ENCODE results near the gene KCNK10. TPM values are rescaled to one million over a fixed set of nuclear protein-coding genes. Genes with fewer than 3 reads are reported as not detected.

Gene KCNK10
- total RNA-seq, 2 experiments from 2014 or later = 0.68 to 0.73 TPM

GRCh38 chr14:88218119-88218915, 104.8 kb downstream of the KCNK10 start:
- DNase-seq (ENCODE audit: low spot score) = no peak
- no peaks in the 10 kb centered on the region for H3K4me1 ChIP-seq (ENCODE audit: insufficient read depth, low read length, poor library complexity, severe bottlenecking)
- no peak overlapping the region for H3K27ac ChIP-seq (ENCODE audit: low read depth, low read length, poor library complexity, severe bottlenecking)
- H3K9me3 ChIP-seq (ENCODE audit: low read length) = no peaks in the 10 kb centered on the region
- no peaks in the 10 kb centered on the region for H3K79me2 ChIP-seq (ENCODE audit: insufficient read depth, low read depth, low read length)
- intact Hi-C loops (cut with micrococcal nuclease; ENCODE audit: unreplicated experiment) = no loop called here
- ChIA-PET POLR2A (no interaction called here), CTCF (ENCODE audit: unreplicated experiment) (no interaction called here)
- no peak overlapping the region for H2AFZ ChIP-seq (ENCODE audit: low read length)
- H4K20me1 ChIP-seq (ENCODE audit: insufficient read depth, low read length) = no peaks in the 10 kb centered on the region
- TF ChIP-seq CTCF (conservative IDR thresholded peaks at IDR 0.05; ENCODE audit: low read length) = no peak
- no peak for TF ChIP-seq EZH2phosphoT487 (IDR thresholded peaks at IDR 0.05; ENCODE audit: borderline replicate concordance, low read depth, low read length)
- no peak overlapping the region for H3K4me2 ChIP-seq (ENCODE audit: low read length)
- no peaks in the 10 kb centered on the region for H3K36me3 ChIP-seq (ENCODE audit: insufficient read depth, low read length)
- H3K9me2 ChIP-seq (ENCODE audit: insufficient read depth, low read length) = no peaks in the 10 kb centered on the region
- BruUV-seq (replicated peaks) = no TSS peak
- no peak overlapping the region for H3K4me3 ChIP-seq (ENCODE audit: low read depth, low read length, poor library complexity, severe bottlenecking)

- Histone ChIP-seq H3K4me1 (ENCODE audit: insufficient read depth, low read length, poor library complexity, severe bottlenecking) (no peaks in the 10 kb centered on the region), H4K20me1 (ENCODE audit: insufficient read depth, low read length) (no peaks in the 10 kb centered on the region), H3K27ac (ENCODE audit: low read depth, low read length, poor library complexity, severe bottlenecking) (no peak overlapping the region), H3K4me2 (ENCODE audit: low read length) (no peak overlapping the region), H3K9me2 (ENCODE audit: insufficient read depth, low read length) (no peaks in the 10 kb centered on the region), H3K9me3 (ENCODE audit: low read length) (no peaks in the 10 kb centered on the region), H3K79me2 (ENCODE audit: insufficient read depth, low read depth, low read length) (no peaks in the 10 kb centered on the region), H3K36me3 (ENCODE audit: insufficient read depth, low read length) (no peaks in the 10 kb centered on the region), H3K4me3 (ENCODE audit: low read depth, low read length, poor library complexity, severe bottlenecking) (no peak overlapping the region), H2AFZ (ENCODE audit: low read length) (no peak overlapping the region)
- intact Hi-C loops (cut with micrococcal nuclease; ENCODE audit: unreplicated experiment) = no loop called here
- ChIA-PET CTCF (ENCODE audit: unreplicated experiment) (interaction anchor here (0.9 kb wide), 1 partner anchor 14 kb away, joined by 3 read pairs; no protein-coding TSS in a partner anchor), POLR2A (no interaction called here)
- BruUV-seq (replicated peaks) = no TSS peak
- DNase-seq (ENCODE audit: low spot score) = no peak
- TF ChIP-seq CTCF (conservative IDR thresholded peaks at IDR 0.05; ENCODE audit: low read length) = no peak
- no peak for TF ChIP-seq EZH2phosphoT487 (IDR thresholded peaks at IDR 0.05; ENCODE audit: borderline replicate concordance, low read depth, low read length)
Measured at GRCh38 chr14:88212691-88213090, 110.4 kb downstream of the KCNK10 start.

GRCh38 chr14:88210426-88210825, 112.6 kb downstream of the KCNK10 start:
- CTCF ChIA-PET (ENCODE audit: unreplicated experiment) = no interaction called here
- intact Hi-C loops (cut with micrococcal nuclease; ENCODE audit: unreplicated experiment) = no loop called here
- no peak overlapping the region for H3K4me3 ChIP-seq (ENCODE audit: low read depth, low read length, poor library complexity, severe bottlenecking)
- POLR2A ChIA-PET = interaction anchor here (0.6 kb wide), 2 partner anchors 261 to 437 kb away, joined by 3 to 6 read pairs; no protein-coding TSS in a partner anchor
- no peaks in the 10 kb centered on the region for H3K36me3 ChIP-seq (ENCODE audit: insufficient read depth, low read length)
- no peak for DNase-seq (ENCODE audit: low spot score)
- H3K4me1 ChIP-seq (ENCODE audit: insufficient read depth, low read length, poor library complexity, severe bottlenecking) = no peaks in the 10 kb centered on the region
- no peak overlapping the region for H3K4me2 ChIP-seq (ENCODE audit: low read length)
- H3K27ac ChIP-seq (ENCODE audit: low read depth, low read length, poor library complexity, severe bottlenecking) = no peak overlapping the region
- TF ChIP-seq EZH2phosphoT487 (IDR thresholded peaks at IDR 0.05; ENCODE audit: borderline replicate concordance, low read depth, low read length) (no peak), CTCF (conservative IDR thresholded peaks at IDR 0.05; ENCODE audit: low read length) (no peak)
- no TSS peak for BruUV-seq (replicated peaks)
- no peaks in the 10 kb centered on the region for H3K9me3 ChIP-seq (ENCODE audit: low read length)
- H2AFZ ChIP-seq (ENCODE audit: low read length) = no peak overlapping the region
- no peaks in the 10 kb centered on the region for H3K79me2 ChIP-seq (ENCODE audit: insufficient read depth, low read depth, low read length)
- no peaks in the 10 kb centered on the region for H4K20me1 ChIP-seq (ENCODE audit: insufficient read depth, low read length)
- no peaks in the 10 kb centered on the region for H3K9me2 ChIP-seq (ENCODE audit: insufficient read depth, low read length)

Measured in OCI-LY7 (cell line).